GM19397 (cell line): ENCODE results near the gene BUB1B.
"Not testable (repeated sequence)": the region's sequence is repeated elsewhere in the genome, so short reads cannot be mapped to it uniquely, and the experiment has no call there.

Experiments
- ATAC-seq: cut with Tn5 transposase; IDR thresholded peaks from one replicate; pipeline ENCODE4 v1.9.1; 2021; ENCODE audit warnings: mild to moderate bottlenecking, moderate library complexity; ENCODE audit not compliant: unreplicated experiment

BUB1B gene

GRCh38 chr15:40160689-40161688, at the start of gene BUB1B:
TSS of gene BUB1B (plus strand) at chr15:40161069. CDS start at chr15:40161221, 152 bp downstream.
- ATAC-seq = peak; percentile 85

- no peak for ATAC-seq
Measured at GRCh38 chr15:40111888-40112287, 49.0 kb upstream of the BUB1B start.

- ATAC-seq = no peak
Measured at GRCh38 chr15:40112789-40113188, 48.1 kb upstream of the BUB1B start.

GRCh38 chr15:40114218-40114617, 46.7 kb upstream of the BUB1B start:
- no peak for ATAC-seq

- not testable (repeated sequence) for ATAC-seq
Measured at GRCh38 chr15:40115106-40115505, 45.8 kb upstream of the BUB1B start.

- peak; percentile 84 for ATAC-seq
Measured at GRCh38 chr15:40115670-40116093, 45.2 kb upstream of the BUB1B start.

GRCh38 chr15:40118473-40118872, 42.4 kb upstream of the BUB1B start:
- no peak for ATAC-seq

- no peak for ATAC-seq
Measured at GRCh38 chr15:40121911-40122638, 38.8 kb upstream of the BUB1B start.

- not testable (repeated sequence) for ATAC-seq
Measured at GRCh38 chr15:40122989-40123388, 37.9 kb upstream of the BUB1B start.

- ATAC-seq = not testable (repeated sequence)
Measured at GRCh38 chr15:40123863-40124262, 37.0 kb upstream of the BUB1B start.

GRCh38 chr15:40124333-40124732, 36.5 kb upstream of the BUB1B start:
- ATAC-seq = not testable (repeated sequence)

- ATAC-seq = not testable (repeated sequence)
Measured at GRCh38 chr15:40124807-40125285, 36.0 kb upstream of the BUB1B start.

- ATAC-seq = no peak
Measured at GRCh38 chr15:40125950-40126349, 34.9 kb upstream of the BUB1B start.

- ATAC-seq = no peak
Measured at GRCh38 chr15:40128766-40129660, 31.9 kb upstream of the BUB1B start.

- no peak for ATAC-seq
Measured at GRCh38 chr15:40130118-40130517, 30.8 kb upstream of the BUB1B start.

- ATAC-seq = no peak
Measured at GRCh38 chr15:40130799-40131502, 29.9 kb upstream of the BUB1B start.

- no peak for ATAC-seq
Measured at GRCh38 chr15:40133544-40133943, 27.3 kb upstream of the BUB1B start.

- no peak for ATAC-seq
Measured at GRCh38 chr15:40134885-40135284, 26.0 kb upstream of the BUB1B start.

GRCh38 chr15:40135846-40136450, 24.9 kb upstream of the BUB1B start:
- ATAC-seq = not testable (repeated sequence)
